Ovary (tissue), 3 donors: ENCODE results near the gene GALK1.

Experiments used
- CTCF ChIP-seq, 3 donors: fragments of 450-650 bp in 2 of 3; fragments of 200-600 bp in 1 of 3; IDR thresholded peaks; one replicate each; pipeline versions ENCODE4 v1.5.1 to v1.8.0; 2016 to 2022; ENCODE audit warnings: antibody characterized with exemption in 3 of 3, mild to moderate bottlenecking in 1 of 3
- EP300 ChIP-seq: sonication (generic); formaldehyde crosslinking; IDR thresholded peaks from one replicate; pipeline ENCODE4 v1.6.1; 2017; ENCODE audit warnings: antibody characterized with exemption
- POLR2A ChIP-seq: fragments of 450-650 bp; IDR thresholded peaks from one replicate; pipeline ENCODE4 v1.6.1; 2017; ENCODE audit warnings: antibody characterized with exemption, mild to moderate bottlenecking, moderate library complexity
- donor health status: DM: no; HTN: no; CAD: no.

- no peak for TF ChIP-seq CTCF (IDR thresholded peaks at IDR 0.05)
- TF ChIP-seq EP300 = no peak
- no peak for TF ChIP-seq POLR2A
Observed at GRCh38 chr17:75738218-75738802, 26.7 kb downstream of the GALK1 start.
